GM19467 (cell line): ENCODE measurements around the gene P3H2.
A peak's percentile ranks its signal among the peaks of the same experiment; 100 is the strongest.
"Not testable (repeated sequence)": the region's sequence is repeated elsewhere in the genome, so short reads cannot be mapped to it uniquely, and the experiment has no call there.

ENCODE experiments used
- ATAC-seq: cut with Tn5 transposase; IDR thresholded peaks from one replicate; pipeline ENCODE4 v1.9.1; 2021; ENCODE audit warnings: mild to moderate bottlenecking, moderate library complexity; ENCODE audit not compliant: unreplicated experiment

The P3H2 gene

DNA sequence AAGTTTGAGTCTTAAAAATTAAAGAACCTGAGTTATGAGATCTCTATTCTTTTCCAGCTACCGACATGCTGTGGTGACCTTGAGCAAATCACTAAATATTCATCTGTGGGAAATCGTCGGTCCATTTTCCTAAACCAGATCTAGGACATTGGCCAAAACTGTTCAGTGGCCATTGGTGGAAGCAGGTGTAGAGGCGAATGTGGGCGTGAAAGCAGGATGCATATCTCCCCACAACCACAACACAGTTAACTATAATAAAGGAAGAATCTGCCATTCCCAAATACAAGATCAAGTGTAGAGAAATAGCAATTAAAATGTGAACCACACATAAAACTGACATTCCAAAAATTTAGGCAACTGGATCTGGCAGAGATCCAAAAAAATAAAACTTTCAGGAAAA is 129.9 kb downstream of the P3H2 start:
- no peak for ATAC-seq

- ATAC-seq = no peak
Measured at GRCh38 chr3:189988854-189989253, 131.8 kb downstream of the P3H2 start.

- no peak for ATAC-seq
Measured at GRCh38 chr3:189988322-189988721, 132.4 kb downstream of the P3H2 start.

GRCh38 chr3:189985948-189986347 is 134.7 kb downstream of the P3H2 start:
- no peak for ATAC-seq

- no peak for ATAC-seq
Measured at GRCh38 chr3:189983612-189984011, 137.1 kb downstream of the P3H2 start.

GRCh38 chr3:189982321-189982945 is 138.3 kb downstream of the P3H2 start:
- ATAC-seq = no peak

DNA sequence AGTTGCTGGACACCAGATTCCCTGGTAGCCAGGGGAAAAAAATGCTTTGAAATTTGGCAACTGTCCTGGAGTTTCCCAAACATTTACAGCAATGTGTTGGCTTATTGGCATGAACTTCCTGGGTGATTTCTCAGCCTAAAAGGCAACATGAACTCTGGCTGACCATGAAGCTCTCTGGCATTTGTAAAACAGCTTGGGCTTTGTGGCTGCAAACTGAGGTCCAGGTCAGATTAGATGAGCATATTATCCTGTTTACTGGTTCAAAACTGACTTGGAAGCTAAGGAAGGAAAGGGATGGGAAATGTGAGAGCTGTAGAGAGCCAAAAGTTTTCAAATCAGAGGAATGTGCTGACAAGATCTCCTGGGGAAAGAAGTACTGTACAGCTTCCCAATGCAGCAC is 139.0 kb downstream of the P3H2 start:
- ATAC-seq = no peak

- ATAC-seq = no peak
Measured at GRCh38 chr3:189978753-189979152, 141.9 kb downstream of the P3H2 start.

- no peak for ATAC-seq
Measured at GRCh38 chr3:189977174-189977573, 143.5 kb downstream of the P3H2 start.

DNA sequence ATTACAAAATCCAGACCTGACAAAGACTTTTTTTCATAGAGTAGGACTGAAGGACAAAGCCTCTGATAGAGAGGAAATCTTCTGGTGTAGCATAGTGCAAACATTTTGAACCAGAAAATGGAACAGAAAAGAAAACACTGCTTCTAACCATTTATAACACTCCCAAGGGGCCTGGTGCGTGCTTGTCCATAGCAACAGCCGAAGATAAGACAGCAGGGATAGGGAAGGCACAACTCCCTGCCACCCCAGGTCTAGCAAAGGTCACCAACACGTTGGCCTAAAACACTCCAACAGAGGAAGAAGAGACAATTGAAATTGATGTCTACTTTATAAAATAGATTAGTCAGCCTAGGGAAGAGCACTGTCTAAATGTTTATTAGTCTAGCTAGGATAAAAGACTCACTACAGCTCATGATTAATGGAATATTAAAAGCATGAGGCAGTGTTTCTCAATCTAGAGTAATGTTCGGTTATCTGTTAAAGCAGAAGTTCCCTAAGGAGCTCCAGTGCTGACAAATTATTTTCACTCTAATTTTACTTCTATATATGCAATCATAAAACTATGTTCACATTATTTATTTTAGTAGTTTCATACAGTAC is 145.2 kb downstream of the P3H2 start:
- ATAC-seq = no peak

DNA sequence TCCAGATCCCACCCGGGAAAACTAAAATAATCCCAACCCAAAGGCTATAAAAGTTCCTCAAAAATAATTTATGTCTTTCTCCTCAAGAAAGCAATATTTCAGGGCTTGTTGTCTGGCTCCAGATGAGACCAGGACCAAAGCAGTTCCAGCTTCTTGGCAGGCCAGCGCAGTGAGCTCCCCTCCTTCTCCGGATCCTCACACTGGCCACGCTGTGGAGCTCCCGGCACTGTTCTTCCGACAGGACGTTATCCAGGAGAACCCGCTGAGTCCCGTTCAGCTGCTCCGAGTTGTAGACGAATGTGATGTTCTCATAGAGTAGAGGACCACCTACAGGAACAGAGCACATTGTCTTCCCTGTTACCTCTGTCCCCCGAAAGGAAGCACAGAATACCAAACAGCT is 146.3 kb downstream of the P3H2 start:
- no peak for ATAC-seq

DNA sequence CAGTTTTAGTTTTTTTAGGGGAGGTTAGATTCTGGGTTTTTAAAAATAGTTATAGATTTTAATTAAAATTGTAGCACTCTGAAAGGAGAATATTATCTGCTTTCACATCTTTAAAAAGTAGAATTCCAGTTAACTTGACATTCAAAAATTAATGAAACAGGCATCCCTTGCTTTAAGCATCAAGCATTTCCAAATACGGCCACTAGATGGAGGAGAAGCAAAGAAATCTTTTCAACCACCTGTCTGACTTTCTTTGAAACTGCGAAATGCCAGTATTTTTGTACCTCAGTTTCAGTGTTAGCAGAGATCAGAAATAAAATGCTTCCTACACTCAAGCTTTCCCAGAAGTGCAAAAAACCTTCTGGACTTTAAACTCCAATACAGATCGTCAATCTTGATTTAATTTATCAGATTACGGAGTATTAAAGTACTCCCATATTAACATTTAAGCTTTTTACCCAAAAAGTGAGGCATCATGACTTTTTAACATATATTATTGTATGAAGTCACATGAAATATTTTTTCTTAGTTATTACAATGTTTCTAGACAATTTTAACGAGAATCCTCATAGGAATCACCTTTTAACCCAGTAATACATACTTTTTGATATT is 153.3 kb downstream of the P3H2 start:
- peak; percentile 73 for ATAC-seq

DNA sequence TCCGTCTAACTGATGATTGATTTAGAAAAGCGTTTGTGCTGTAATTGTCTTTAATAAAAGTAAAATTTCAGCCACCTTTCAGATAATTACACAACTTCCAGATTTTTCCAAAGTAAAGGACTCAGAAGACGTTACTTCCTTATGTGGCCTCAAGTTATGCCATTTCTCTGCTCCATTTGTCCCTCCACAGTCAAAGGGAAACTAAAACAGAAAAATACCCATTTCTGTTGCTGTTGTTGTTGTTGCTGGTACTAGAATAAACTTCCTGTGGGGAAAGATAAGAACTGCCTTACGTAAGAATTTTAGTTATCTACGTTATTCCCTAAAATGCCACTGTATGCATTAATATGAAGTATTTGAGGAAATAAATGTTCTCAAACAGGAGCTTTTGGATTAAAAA is 153.9 kb downstream of the P3H2 start:
- ATAC-seq = no peak

- ATAC-seq = no peak
Measured at GRCh38 chr3:189964623-189965332, 155.9 kb downstream of the P3H2 start.

DNA sequence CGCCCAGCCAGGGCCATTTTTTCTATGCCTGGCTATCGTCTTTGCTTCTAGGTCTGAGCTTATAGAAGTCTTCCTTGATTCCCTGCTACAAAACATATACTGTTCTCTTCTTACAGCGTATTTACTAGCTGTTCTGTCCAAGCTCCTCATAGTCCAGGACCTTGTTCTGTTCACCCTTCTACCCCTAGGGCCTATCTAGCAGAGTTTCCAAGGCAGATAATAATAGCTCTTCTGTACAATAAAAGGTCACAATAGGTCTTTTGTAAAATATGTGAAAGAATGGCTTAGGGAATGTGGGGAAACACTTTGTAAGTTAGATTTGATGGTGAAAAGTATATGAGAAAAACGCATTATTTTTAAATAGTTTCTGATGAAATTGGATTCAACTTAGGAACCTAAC is 158.2 kb downstream of the P3H2 start:
- ATAC-seq = no peak

DNA sequence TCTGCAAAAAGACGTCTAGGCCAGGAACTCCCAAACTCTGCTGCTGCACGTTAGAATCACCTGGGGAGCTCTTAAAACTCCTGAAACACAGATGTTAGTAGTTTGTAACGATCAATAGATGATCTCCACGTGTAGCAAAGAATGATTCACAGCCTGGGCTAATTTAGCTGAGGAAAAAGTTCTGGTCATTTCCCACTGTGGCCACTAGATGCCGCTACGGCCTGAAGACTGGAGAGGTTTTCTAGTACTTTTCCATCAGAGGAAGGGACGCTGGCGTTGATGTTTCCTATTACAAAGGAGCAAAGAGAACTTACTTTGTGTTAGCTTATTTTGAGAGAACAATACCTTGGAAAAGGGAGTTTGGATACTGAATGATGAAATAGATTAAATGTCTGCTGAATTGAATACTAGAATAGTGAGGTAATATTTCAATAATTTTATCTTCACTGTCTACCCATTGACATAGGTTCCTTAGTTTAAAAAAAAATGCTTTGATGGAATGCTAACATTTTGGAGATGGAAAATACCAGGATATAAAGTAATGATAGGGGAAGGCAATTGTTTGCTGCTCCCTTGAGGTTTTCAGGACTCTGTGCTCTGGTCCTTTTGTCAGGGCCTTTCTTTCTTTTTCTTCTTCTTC is 159.1 kb downstream of the P3H2 start:
- peak; percentile 75 for ATAC-seq

DNA sequence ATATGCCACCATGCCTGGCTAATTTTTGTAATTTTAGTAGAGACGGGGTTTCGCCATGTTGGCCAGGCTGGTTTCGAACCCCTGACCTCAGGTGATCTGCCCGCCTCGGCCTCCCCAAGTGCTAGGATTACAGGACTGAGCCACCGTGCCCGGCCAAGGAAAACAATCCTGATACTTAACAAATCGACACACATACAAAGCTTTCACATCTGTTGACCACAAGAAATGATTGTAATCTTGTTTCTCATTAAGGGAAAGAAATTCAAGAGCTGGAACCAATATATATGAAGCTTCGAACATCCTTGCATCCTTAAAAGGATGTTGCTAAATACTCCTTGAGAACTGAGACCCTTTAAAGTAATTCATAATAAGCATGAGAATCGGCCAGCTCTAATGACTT is 159.6 kb downstream of the P3H2 start:
- not testable (repeated sequence) for ATAC-seq

DNA sequence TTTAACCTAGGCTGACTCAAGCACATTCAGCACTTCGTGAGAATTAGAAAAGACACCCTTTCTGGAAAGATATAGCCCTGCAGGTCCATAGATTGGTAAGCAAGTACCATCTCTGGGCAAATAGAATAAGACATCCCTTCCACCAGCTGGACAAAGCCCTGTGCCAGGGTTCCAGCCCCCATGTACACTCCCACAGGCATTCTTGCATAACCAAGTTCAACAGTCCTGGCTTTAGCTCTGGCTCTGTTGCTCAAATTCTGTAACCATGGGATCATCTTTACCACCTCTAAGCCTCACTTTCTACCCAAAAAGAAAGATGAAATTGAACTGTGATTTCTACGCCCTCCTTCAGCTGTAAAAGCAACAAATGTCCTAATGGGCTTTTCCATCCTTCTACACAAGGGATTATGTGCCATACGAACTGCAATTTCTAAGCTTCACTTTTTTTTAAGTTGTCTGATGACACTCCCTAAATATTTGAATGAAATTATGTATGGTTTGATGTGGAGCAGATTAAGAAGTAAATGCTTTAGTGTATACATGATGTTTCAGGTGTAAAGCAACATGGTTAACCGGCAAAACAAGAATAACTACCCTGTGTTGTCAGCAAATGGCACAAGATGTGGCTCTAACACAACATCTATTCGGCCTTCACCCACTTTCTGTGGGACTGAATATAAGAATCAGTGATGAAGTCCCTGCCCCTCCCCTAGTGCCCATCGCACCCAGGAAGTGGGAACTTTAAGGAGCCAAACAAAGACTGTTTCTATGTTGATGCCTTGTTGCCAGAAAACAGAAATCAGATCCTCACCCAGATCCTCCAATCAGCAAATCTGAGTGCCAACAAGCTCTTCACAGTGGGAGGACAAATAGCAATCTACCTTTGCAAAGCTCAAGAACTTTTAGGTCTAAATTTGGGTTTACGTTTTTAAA is 165.7 kb downstream of the P3H2 start:
- no peak for ATAC-seq

- no peak for ATAC-seq
Measured at GRCh38 chr3:189953551-189953950, 167.1 kb downstream of the P3H2 start.

DNA sequence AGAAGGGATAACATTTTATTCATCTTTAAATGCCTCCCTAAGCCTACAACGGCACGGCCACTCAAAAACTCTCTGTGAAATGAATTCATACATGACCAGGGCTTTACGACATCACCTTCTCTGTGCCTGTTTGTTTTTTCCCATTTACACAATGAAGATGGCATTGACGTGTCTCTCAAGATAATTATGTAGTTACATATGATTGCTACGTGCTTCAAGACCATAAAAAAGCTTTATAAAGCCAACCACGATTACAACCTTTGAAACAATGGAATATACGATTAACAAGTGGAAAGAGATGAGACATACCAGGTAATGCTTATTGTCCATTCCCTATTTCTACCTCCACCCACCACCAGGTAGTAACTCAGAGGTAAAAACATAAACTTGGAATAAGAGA is 168.4 kb downstream of the P3H2 start:
- no peak for ATAC-seq
